DMS153 treated with DMSO at 0.1 percent for 48 hours (cell line): ENCODE measurements around the gene SPACDR.
"Not testable (repeated sequence)": the region's sequence is repeated elsewhere in the genome, so short reads cannot be mapped to it uniquely, and the experiment has no call there.

ENCODE experiments used
- DNase-seq: peaks from one replicate; lab custom pipeline; 2025; ENCODE audit not compliant: unreplicated experiment; lab: John Stamatoyannopoulos, UW

Gene SPACDR

GRCh38 chr7:100466653-100467605 is 2.9 kb upstream of the SPACDR start:
- DNase-seq, result no peak

- DNase-seq, result peak; percentile 58
Measured at GRCh38 chr7:100465702-100466311, 1.7 kb upstream of the SPACDR start.

GRCh38 chr7:100465299-100465698 is 1.2 kb upstream of the SPACDR start:
- no peak for DNase-seq

GRCh38 chr7:100464791-100465190 is 731 bp upstream of the SPACDR start:
- DNase-seq, result no peak

GRCh38 chr7:100457033-100457432 is 7.0 kb downstream of the SPACDR start:
- DNase-seq, result no peak

GRCh38 chr7:100456562-100456961 is 7.5 kb downstream of the SPACDR start:
- no peak for DNase-seq

DNA sequence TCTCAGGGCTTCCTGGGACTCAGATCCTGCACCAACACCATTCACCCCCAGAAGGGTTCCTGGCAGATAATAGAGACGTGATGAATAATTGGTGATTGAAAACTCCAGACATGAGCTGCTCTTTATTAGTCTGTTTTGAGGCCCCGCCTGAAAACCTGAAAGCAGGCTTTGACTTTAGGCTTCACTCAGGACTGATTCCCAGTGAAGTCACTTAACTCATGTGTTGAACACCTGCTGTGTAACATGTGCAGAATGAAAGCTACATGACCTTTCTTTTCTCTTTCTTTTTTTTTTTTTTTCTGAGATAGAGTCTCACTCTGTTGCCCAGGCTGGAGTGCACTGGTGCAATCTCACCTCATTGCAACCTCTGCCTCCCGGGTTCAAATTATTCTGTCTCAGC is 8.9 kb downstream of the SPACDR start:
- no peak for DNase-seq

DNA sequence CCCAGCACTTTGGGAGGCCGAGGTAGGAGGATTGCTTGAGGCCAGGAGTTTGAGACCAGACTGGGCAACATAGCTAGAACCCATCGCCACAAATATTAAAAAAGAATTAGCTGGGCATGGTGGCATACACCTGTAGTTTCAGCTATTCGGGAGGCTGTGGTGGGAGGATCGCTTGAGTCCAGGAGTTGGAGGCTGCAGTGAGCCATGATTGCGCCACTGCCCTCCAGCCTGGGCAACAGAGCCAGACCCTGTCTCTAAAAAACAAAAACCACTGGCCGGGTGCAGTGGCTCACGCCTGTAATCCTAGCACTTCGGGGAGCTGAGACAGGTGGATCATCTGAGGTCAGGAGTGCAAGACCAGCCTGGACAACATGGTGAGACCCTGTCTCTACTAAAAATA is 10.2 kb downstream of the SPACDR start:
- DNase-seq, result not testable (repeated sequence)

- DNase-seq, result no peak
Measured at GRCh38 chr7:100452513-100452912, 11.5 kb downstream of the SPACDR start.

- DNase-seq, result no peak
Measured at GRCh38 chr7:100449190-100449795, 14.8 kb downstream of the SPACDR start.

GRCh38 chr7:100447363-100447762 is 16.7 kb downstream of the SPACDR start:
- not testable (repeated sequence) for DNase-seq

DNA sequence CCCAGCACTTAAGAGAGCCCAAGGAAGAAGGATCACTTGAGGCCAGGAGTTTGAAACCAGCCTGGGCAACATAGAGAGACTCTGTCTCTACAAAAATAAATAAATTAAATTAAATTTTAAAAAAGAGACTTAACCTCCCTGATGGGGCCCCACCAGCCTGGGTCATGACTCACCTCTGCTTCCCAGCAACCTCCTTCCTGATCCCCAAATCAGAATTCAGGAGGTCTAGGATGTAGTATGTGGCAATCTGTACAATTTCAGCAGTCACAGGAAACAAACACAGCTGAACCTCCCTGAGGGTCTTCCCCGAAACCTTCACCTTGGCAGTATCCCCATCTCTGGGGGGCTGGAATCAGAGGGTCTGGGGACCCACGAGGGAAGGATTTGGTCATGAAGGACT is 18.0 kb downstream of the SPACDR start:
- no peak for DNase-seq

GRCh38 chr7:100444311-100445278 is 19.5 kb downstream of the SPACDR start:
- no peak for DNase-seq

GRCh38 chr7:100443096-100443840 is 20.8 kb downstream of the SPACDR start:
- DNase-seq, result no peak

GRCh38 chr7:100441641-100442535 is 22.2 kb downstream of the SPACDR start:
- no peak for DNase-seq

DNA sequence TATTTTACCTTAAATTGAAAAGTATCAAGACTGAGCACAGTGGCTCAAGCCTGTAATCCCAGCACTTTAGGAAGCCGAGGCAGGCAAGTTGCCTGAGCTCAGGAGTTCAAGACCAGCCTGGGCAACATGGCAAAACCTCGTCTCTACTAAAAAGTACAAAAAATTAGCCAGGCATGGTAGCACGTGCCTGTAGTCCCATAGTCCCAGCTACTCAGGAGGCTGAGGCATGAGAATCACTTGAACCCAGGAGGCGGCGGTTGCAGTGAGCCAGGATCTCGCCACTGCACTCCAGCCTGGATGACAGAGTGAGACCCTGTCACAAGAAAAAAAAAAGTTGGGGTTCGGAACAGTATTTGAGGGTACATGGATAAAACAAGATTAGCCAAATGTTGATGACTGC is 24.8 kb downstream of the SPACDR start:
- DNase-seq, result not testable (repeated sequence)

DNA sequence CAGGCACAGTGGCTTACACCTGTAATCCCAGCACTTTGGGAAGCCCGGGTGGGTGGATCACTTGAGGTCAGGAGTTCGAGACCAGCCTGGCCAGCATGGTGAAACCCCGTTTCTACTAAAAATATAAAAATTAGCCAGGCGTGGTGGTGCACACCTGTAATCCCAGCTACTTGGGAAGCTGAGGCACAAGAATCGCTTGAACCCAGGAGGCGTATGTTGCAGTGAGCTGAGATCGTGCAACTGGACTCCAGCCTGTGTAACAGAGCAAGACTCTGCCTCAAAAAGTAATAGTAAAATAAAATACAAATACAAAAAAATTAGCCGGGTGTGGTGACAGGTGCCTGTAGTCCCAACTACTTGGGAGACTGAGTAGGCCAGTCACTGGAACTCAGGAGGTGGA is 25.3 kb downstream of the SPACDR start:
- not testable (repeated sequence) for DNase-seq

DNA sequence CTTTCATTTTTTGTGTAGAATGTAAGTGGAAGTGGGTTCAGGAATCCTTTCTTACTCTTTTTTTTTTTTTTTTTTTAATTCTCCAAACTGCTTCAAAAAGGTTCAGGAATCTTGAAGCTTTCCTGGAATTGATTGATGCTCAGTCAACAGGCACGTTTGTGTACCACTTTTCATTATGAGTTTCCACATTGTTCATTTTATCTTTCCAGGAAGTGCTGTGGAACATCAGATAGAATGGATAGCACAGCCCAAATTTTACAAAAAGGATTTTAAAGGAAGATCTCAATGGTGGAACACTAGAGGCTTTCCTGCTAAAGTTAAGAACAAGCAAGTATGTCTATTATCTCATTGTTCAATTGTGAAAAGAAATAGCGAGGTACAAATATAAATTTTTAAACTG is 25.9 kb downstream of the SPACDR start:
- DNase-seq, result no peak
